ENCODE data around the gene TFDP2.
"Not testable (repeated sequence)": the region's sequence is repeated elsewhere in the genome, so short reads cannot be mapped to it uniquely, and the experiment has no call there.

The TFDP2 gene

GRCh38 chr3:142148792-142149672, at the start of gene TFDP2:
Gene TFDP2 (minus strand): TSS chr3:142149544. CDS start chr3:142101749, 47,795 bp downstream.
- peak; percentile 80 to 86 for DNase-seq

- DNase-seq = no peak
Measured at GRCh38 chr3:142188846-142189245, 39.5 kb upstream of the TFDP2 start.

GRCh38 chr3:142180761-142181362, 31.5 kb upstream of the TFDP2 start:
- DNase-seq = peak; percentile 19 to 39

- DNase-seq = no peak
Measured at GRCh38 chr3:142175478-142175877, 26.1 kb upstream of the TFDP2 start.

- no peak for DNase-seq
Measured at GRCh38 chr3:142174559-142174958, 25.2 kb upstream of the TFDP2 start.

GRCh38 chr3:142168514-142168913, 19.2 kb upstream of the TFDP2 start:
- DNase-seq = no peak

- no peak for DNase-seq
Measured at GRCh38 chr3:142165194-142165593, 15.8 kb upstream of the TFDP2 start.

GRCh38 chr3:142159083-142159740, 9.9 kb upstream of the TFDP2 start:
- no peak for DNase-seq

- no peak for DNase-seq
Measured at GRCh38 chr3:142154186-142154585, 4.8 kb upstream of the TFDP2 start.

- no peak for DNase-seq
Measured at GRCh38 chr3:142152384-142152783, 3.0 kb upstream of the TFDP2 start.

GRCh38 chr3:142151828-142152227, 2.5 kb upstream of the TFDP2 start:
- DNase-seq = no peak

GRCh38 chr3:142151240-142151639, 1.9 kb upstream of the TFDP2 start:
- no peak for DNase-seq

GRCh38 chr3:142150271-142150670, 927 bp upstream of the TFDP2 start:
- no peak for DNase-seq

- DNase-seq = no peak
Measured at GRCh38 chr3:142149673-142149992, 289 bp upstream of the TFDP2 start.

GRCh38 chr3:142148044-142148791, 1.1 kb downstream of the TFDP2 start:
- DNase-seq = no peak

GRCh38 chr3:142144587-142144986, 4.8 kb downstream of the TFDP2 start:
- not testable (repeated sequence) for DNase-seq

- not testable (repeated sequence) for DNase-seq
Measured at GRCh38 chr3:142140608-142141285, 8.6 kb downstream of the TFDP2 start.

- not testable (repeated sequence) for DNase-seq
Measured at GRCh38 chr3:142137089-142137488, 12.3 kb downstream of the TFDP2 start.

- no peak for DNase-seq
Measured at GRCh38 chr3:142134799-142135325, 14.5 kb downstream of the TFDP2 start.

- no peak for DNase-seq
Measured at GRCh38 chr3:142129516-142130171, 19.7 kb downstream of the TFDP2 start.

- no peak for DNase-seq
Measured at GRCh38 chr3:142127941-142128658, 21.2 kb downstream of the TFDP2 start.
